ENCODE data around the gene LRRC49.
A peak's percentile ranks its signal among the peaks of the same experiment; 100 is the strongest.
"Not testable (repeated sequence)": the region's sequence is repeated elsewhere in the genome, so short reads cannot be mapped to it uniquely, and the experiment has no call there.

LRRC49 gene

GRCh38 chr15:70870051-70870450 is 22.6 kb upstream of the LRRC49 start:
- H3K4me3 ChIP-seq (replicated peaks in 1 of 2; ENCODE audit: low read depth in 2 of 2, low read length in 2 of 2) = no peak overlapping the region
- peak; percentile 59 to 69 for DNase-seq (ENCODE audit: low read depth in 2 of 2)
- TF ChIP-seq CTCF (IDR thresholded peaks at IDR 0.05; ENCODE audit: low read depth, low read length) = no peak

GRCh38 chr15:70871490-70871889 is 21.1 kb upstream of the LRRC49 start:
- not testable (repeated sequence) for H3K4me3 ChIP-seq (replicated peaks in 1 of 2; ENCODE audit: low read depth in 2 of 2, low read length in 2 of 2); DNase-seq (ENCODE audit: low read depth in 2 of 2)

GRCh38 chr15:70873232-70874054 is 19.2 kb upstream of the LRRC49 start:
- no peak for TF ChIP-seq CTCF (IDR thresholded peaks at IDR 0.05; ENCODE audit: low read depth, low read length)
- DNase-seq (ENCODE audit: low read depth in 2 of 2) = no peak
- no peak overlapping the region for H3K4me3 ChIP-seq (replicated peaks in 1 of 2; ENCODE audit: low read depth in 2 of 2, low read length in 2 of 2)

- no peak overlapping the region for H3K4me3 ChIP-seq (replicated peaks in 1 of 2; ENCODE audit: low read depth in 2 of 2, low read length in 2 of 2)
- TF ChIP-seq CTCF (IDR thresholded peaks at IDR 0.05; ENCODE audit: low read depth, low read length) = peak; percentile 71
- DNase-seq (ENCODE audit: low read depth in 2 of 2) = peak; percentile 68 to 76
These were observed 17.4 kb upstream of the LRRC49 start for GRCh38 chr15:70875001-70875782.

- DNase-seq (ENCODE audit: low read depth in 2 of 2) = no peak
- no peak overlapping the region for H3K4me3 ChIP-seq (replicated peaks in 1 of 2; ENCODE audit: low read depth in 2 of 2, low read length in 2 of 2)
- no peak for TF ChIP-seq CTCF (IDR thresholded peaks at IDR 0.05; ENCODE audit: low read depth, low read length)
These were observed 16.6 kb upstream of the LRRC49 start for GRCh38 chr15:70876011-70876410.

- TF ChIP-seq CTCF (IDR thresholded peaks at IDR 0.05; ENCODE audit: low read depth, low read length) = no peak
- DNase-seq (ENCODE audit: low read depth in 2 of 2) = no peak
- no peak overlapping the region for H3K4me3 ChIP-seq (replicated peaks in 1 of 2; ENCODE audit: low read depth in 2 of 2, low read length in 2 of 2)
These were observed 15.9 kb upstream of the LRRC49 start for GRCh38 chr15:70876683-70877082.

GRCh38 chr15:70879401-70879800 is 13.2 kb upstream of the LRRC49 start:
- no peak overlapping the region for H3K4me3 ChIP-seq (replicated peaks in 1 of 2; ENCODE audit: low read depth in 2 of 2, low read length in 2 of 2)
- peak; percentile 52 to 79 for DNase-seq (ENCODE audit: low read depth in 2 of 2)
- no peak for TF ChIP-seq CTCF (IDR thresholded peaks at IDR 0.05; ENCODE audit: low read depth, low read length)

All from cardiac fibroblast (primary cell).